ENCODE measurements around the gene MCEMP1.

Gene MCEMP1

GRCh38 chr19:7676854-7677253 is at the start of gene MCEMP1:
MCEMP1 (plus strand) TSS chr19:7677090; CDS start chr19:7677121, 31 bp downstream.
- no peak for TF ChIP-seq CTCF (IDR thresholded peaks at IDR 0.05; ENCODE audit: low read depth, low read length)
- H3K4me3 ChIP-seq (ENCODE audit: low read depth, low read length) = no peak within 1 kb of the TSS

GRCh38 chr19:7627166-7627565 is 49.7 kb upstream of the MCEMP1 start:
- TF ChIP-seq CTCF (IDR thresholded peaks at IDR 0.05; ENCODE audit: low read depth, low read length) = no peak
- H3K4me3 ChIP-seq (ENCODE audit: low read depth, low read length) = no peak overlapping the region

GRCh38 chr19:7628589-7629311 is 48.1 kb upstream of the MCEMP1 start:
- peak overlapping the region; percentile 89 for H3K4me3 ChIP-seq (ENCODE audit: low read depth, low read length)
- no peak for TF ChIP-seq CTCF (IDR thresholded peaks at IDR 0.05; ENCODE audit: low read depth, low read length)

GRCh38 chr19:7629347-7630054 is 47.4 kb upstream of the MCEMP1 start, which contains the start of the genes PET100 and XAB2:
PET100 (plus strand) TSS chr19:7629793; CDS start chr19:7629834, 41 bp downstream.
XAB2 (minus strand) TSS chr19:7629545; CDS start chr19:7629527, 18 bp downstream.
- TF ChIP-seq CTCF (IDR thresholded peaks at IDR 0.05; ENCODE audit: low read depth, low read length) = no peak

GRCh38 chr19:7631577-7631976 is 45.3 kb upstream of the MCEMP1 start:
- no peak overlapping the region for H3K4me3 ChIP-seq (ENCODE audit: low read depth, low read length)
- no peak for TF ChIP-seq CTCF (IDR thresholded peaks at IDR 0.05; ENCODE audit: low read depth, low read length)

More at GRCh38 chr19:7629347-7630054, 47.4 kb upstream of the MCEMP1 start, which contains the start of the genes PET100 and XAB2:
- H3K4me3 ChIP-seq (ENCODE audit: low read depth, low read length) = peak within 1 kb of the TSS; percentile 89

- no peak overlapping the region for H3K4me3 ChIP-seq (ENCODE audit: low read depth, low read length)
- TF ChIP-seq CTCF (IDR thresholded peaks at IDR 0.05; ENCODE audit: low read depth, low read length) = no peak
Observed at GRCh38 chr19:7632340-7633203, 44.3 kb upstream of the MCEMP1 start.
